Erythroblast (primary cell): ENCODE results near the gene DUS1L.

Experiments
- DNase-seq, 2 experiments: peaks; one replicate each; lab custom pipeline; 2025; lab: John Stamatoyannopoulos, UW
- GATA1 ChIP-seq: IDR thresholded peaks from 2 replicates; pipeline ENCODE4 v1.6.1; 2011; ENCODE audit warnings: low read depth, mild to moderate bottlenecking, control low read depth, low read length, moderate library complexity
- POLR2A ChIP-seq: IDR thresholded peaks from 2 replicates; pipeline ENCODE4 v1.6.1; 2011; ENCODE audit warnings: mild to moderate bottlenecking, low read length

DUS1L gene

DNA sequence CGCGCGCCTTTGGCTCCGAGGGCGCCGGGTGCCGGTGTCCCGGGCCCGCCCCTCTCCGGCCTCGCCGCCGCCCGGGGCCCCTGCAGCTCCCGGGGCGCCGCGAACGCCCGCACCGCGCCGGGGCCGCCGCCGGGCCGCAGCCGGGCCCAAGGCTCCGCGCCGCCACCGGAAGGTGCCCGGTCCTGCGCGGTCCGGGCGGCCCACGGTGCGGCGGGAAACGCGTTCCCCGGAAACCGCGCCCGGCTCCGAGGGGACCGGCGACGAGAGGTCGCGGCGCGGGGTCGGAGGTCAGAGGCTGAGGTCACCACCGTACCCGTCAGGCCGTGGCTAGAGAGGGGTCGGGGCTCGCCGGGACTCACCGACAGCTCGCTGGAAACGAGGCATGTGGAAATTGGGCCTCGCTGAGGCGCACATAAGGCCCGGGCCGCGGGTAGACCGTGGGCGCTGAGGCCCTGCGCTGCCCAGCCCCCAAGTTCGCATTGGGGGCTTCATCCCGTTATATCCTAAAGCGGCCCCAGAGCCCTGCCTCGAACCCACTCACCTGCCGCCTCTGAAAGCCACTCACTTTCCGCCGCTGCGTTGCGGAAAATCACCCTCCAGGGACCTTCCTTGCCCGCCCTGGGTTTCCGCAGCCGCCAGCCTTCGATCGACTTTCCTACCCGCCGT lies at the start of gene DUS1L:
TSS of gene DUS1L (minus strand) at position 167 of the 666 bp plus-strand sequence. CDS start 745 bp downstream, outside the sequence.
- TF ChIP-seq POLR2A (peak; percentile 63), GATA1 (no peak)
- peak; percentile 86 to 91 for DNase-seq

DNA sequence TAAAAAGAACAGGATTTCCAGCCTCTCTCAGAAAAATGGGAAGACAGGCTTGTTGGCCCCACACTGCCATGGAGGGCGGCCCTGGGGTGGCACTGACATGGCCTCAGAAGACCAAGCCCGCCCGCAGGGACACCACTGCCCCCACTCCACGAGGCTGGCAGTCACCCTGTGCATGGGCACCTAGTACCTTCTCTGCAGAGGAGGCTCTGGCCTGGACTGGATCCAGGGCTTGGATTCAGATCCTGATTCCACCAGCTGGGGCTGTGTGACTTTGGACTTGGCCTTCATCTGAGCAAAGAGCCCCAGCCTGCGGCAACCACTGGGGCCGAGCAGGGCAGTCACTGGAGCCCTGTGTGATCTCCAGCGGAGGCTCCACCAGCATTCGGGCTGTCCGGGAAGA lies 49.3 kb upstream of the DUS1L start:
- no peak for DNase-seq

DNA sequence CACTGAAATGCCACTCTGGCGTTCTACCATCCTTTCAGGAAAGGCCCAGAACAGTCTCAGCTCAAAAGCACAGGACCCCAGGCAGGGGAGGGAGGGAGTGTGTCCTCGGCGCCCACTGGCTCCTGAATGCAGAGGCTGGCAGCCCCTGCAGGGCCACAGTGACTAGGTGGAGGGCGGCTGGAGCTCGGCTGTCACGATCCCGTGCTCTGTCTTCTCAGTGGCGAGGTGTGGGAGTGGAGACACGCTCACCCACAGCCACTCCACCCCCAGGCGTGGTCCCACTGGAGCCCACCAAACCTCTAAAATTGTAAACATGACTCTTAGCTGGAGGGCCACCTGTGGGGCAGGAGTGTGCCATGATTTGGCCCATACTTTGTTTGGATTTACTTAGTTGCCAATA lies 48.8 kb upstream of the DUS1L start:
- no peak for TF ChIP-seq POLR2A
- DNase-seq: no peak

More for the DNA sequence above, 49.3 kb upstream of the DUS1L start:
- no peak for TF ChIP-seq POLR2A
- TF ChIP-seq GATA1: no peak

DNA sequence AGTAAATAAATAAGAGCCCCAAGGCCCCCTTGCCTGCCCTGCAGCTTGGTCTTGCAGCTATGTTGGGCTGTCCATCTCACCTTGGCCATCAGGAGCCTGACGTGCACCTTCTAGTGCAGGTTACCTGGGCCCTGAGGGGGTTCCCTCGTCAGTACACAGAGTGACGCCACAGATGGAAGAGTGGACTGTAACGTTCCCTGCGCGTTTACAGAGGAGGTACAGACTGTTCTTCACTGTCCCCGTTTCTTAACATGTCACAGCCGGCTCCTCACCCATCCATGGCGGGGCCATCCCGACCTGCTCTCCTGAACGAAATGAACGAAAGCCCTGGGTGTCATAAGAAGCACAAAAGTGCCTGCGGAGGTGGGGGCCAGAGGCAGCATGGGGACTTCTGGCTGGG lies 48.3 kb upstream of the DUS1L start:
- no peak for TF ChIP-seq GATA1
- no peak for TF ChIP-seq POLR2A
- no peak for DNase-seq

DNA sequence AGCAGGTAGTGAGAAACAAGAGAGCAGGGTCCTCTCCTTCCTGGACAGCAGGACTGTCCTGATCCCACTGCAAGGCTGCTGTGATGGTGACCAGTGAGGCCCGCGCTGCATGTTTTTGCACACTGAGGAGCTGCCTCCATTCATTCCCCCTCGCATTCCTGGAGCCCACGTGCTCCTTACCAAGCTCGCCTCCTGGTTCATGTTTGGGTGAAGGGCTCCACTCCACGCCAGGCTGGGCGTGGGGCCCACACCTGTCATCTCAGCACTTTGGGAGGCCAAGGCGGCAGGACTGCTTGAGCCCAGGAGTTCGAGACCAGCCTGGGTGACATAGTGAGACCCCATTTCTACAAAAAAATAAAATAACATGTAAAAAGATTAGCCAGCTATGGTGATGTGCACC lies 47.8 kb upstream of the DUS1L start:
- DNase-seq: no peak
- no peak for TF ChIP-seq GATA1

DNA sequence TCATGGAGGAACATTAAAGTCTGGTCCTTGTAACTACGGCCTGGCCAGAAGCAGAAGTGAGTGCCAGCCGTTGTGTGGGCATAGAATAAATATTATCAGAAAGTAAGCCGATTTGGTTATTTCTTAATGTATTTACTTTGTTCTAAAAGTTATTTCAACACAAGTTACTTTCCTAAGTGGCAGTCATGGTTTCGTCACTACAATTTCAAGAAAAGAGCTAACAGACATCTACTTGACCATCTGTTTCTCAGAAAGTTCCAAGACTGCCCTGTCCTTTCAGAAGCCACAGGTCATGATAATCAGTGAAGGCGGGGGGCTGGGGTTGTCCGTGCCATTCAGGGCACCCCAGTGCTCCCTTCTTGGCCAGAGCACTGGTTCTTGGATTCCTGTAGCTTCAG lies 47.3 kb upstream of the DUS1L start:
- TF ChIP-seq GATA1 (no peak), POLR2A (no peak)

DNA sequence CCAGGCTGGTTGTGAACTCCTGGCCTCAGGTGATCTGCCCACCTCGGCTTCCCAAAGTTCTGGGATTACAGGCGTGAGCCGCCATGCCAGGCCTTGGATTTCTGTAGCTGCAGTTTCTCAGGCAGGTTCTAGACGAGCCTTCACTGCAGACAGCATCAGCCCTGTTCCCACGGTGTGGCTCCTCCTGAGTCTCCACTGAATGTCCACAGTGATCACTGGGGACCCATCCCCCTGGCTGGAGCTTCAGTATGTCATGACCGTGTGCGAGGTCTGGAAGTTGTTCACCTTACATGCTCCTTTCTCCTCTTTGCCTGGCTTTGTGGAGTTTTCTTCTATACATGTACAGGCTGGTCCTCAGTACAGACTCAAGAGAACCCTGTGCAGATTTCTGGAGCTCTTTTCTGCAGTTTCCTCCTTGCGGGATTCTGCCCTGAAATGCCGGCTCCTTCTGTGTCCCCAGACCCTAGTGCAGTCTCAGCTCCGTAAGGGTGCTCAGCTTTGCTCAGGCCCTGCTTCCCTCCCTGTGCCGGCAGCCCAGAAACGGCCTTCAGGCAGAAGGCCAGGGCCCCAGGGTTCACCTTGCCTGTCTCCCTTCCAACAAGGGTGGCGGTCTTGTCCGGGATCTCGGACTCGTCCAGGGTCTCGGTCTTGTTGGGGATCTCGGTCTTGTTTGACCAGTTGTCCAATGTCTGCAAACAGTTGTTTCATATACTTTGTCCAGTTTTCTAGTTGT lies 46.7 kb upstream of the DUS1L start:
- TF ChIP-seq POLR2A (no peak), GATA1 (no peak)

More for the DNA sequence above, 47.3 kb upstream of the DUS1L start:
- no peak for DNase-seq

DNA sequence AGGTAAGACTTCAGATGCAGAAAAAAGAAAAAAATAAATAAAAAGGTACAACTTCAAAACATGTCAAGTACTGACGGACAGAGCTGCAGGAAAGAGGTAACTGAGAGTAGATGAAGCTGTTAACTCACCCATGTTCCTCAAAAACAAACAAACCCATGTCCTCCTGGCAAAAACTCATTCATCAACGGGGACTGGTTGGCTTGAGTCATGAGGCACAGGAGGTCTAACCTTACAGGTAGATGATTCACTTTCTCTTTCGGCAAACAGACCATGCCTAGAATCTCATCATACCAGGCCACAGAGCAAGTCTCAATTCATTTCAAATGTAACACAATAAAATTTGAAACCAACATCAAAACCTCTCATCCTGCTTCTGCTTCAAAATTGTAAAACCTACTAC lies 44.7 kb upstream of the DUS1L start:
- DNase-seq: no peak
- no peak for TF ChIP-seq POLR2A
- TF ChIP-seq GATA1: no peak

More for the DNA sequence above, 46.7 kb upstream of the DUS1L start:
- no peak for DNase-seq

DNA sequence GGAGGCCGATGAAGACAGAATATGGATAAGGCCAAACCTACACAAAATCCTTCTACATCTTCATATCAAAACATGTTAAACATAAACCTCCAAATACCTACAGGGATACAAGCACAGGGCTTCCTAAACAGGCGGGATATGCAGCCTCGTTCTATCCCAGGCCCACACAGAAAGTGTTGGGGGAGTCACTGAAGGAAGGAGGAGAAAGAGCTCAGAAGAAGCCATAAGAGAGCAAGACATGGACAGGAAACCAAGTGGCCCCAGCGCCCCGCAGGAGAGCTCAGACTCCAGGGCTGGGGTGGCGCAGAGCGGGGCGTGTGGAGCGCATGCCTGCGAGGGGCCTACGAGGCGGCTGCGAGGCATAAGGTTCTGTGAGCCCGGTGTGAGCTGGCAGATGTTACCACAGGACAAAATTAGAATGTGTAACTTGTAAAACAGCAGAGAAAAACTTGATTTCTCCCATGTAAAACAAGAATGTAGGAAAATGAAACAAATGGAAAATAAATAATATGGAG lies 43.4 kb upstream of the DUS1L start:
- TF ChIP-seq POLR2A: no peak
- no peak for TF ChIP-seq GATA1
- no peak for DNase-seq

DNA sequence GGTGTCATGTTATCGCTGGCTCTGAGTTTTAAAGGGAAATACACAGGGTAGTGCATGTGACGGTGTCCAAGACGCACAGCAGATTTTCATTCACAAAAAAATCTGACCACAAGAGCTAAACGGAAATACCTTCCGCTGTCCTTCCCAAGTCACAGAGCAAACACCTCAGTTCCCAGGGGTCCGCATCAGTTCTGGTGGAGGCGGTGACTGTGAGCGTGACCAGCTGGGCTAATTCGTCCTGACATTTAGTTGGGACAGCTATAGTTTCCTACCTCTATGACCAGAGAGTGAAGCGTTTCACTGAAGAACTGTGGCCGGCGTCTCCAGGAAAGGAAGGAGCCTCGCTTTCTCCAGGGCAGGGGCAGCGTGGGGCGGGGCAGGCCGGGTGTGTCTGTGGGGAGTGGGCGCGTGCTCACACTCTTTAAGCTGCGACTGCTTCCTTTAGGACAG lies 42.9 kb upstream of the DUS1L start:
- no peak for DNase-seq
- TF ChIP-seq POLR2A: no peak
- no peak for TF ChIP-seq GATA1

DNA sequence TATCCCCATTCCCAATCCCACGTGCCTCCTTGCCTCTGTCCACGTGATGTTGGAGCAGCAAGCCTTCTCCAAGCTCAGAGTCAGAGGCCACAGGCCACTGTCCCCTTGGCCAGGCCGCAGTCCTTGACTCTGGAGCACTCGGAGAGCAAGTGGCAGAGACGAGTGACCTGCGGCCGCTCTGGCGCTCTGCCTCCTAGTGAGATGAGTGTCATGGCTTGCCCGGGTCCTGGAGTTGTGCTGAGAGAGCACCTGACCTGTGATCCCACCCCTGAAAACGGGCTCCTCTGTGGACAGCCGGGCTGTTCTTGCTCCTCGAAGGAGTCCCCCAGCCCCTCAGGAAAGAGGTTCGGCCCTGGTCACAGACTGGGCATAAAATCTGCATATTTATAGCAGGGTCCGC lies 42.4 kb upstream of the DUS1L start:
- DNase-seq: no peak
- TF ChIP-seq GATA1: no peak
- no peak for TF ChIP-seq POLR2A

DNA sequence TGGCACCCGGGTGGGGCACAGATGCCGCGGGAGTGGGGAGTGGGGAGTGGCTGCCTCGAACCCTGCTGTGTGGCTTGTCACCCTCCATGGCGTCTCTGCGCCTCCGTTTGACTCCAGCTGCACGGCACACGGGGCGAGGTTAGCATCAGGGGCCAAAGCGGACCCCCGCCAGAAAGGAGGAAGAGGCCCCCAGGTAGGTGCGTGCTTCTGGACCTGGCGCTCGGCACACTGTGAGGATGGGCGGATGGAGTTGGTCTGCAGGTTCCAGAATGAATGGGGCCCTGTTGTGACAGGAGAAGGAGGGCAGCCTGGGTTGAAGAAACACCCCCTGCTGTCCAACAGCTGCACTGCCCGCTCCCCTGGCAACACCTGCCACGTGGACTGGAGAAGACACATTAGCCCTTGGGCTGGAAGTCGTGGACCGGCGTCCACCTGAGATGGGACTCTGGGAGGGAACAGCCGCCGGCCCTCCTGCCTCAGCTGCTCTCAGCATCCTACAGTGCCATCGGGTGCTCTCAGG lies 41.8 kb upstream of the DUS1L start:
- no peak for TF ChIP-seq POLR2A
- no peak for TF ChIP-seq GATA1
- peak; percentile 34 to 38 for DNase-seq

DNA sequence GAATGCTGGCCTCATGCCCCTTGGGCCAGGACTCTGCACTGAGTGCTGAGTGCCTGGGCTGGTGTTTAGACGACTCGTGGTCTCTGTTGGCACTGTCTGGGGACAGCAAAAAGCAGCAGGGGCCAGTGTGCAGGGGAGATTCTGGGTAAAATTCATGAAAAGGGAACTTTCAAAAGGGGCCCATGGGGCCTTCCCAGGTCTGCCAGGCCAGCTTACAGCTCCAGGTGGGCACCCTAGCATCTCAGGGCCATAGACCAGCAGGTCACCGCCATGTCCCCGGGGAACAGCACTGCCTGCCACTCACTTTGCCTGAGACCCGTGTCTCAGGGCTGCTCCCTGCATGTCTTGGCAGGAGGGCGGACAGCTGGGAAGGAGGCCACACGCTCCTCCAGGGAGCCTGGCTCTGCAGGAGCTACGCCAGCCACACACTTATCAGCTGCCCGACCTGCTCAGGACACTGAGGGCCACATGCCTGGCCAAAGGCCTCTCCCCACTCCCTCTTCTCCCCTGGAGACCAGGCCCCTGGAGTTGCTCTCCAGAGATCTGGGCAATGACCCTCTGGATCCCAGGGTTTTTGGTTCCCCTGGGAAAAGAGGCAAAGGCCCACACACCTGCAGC lies 41.2 kb upstream of the DUS1L start:
- no peak for DNase-seq
- TF ChIP-seq GATA1 (no peak), POLR2A (no peak)
